A549 treated with AZD2906 at 1 μM for 4 hours (cell line): Measurements from ENCODE around the gene ZBTB20. TPM values are rescaled to one million over a fixed set of nuclear protein-coding genes. Genes with fewer than 3 reads are reported as not detected.

ENCODE experiments used
- total RNA-seq: library from RNA; stranded (reverse); fragments of 200-300 nt; extraction: Qiagen RNA extraction; gene quantifications from 5 replicates; pipeline ENCODE4 v1.2.3, GENCODE V29; 2022

Gene ZBTB20
- 1.1 to 1.5 TPM (median 1.3 TPM) in 5 replicates for total RNA-seq

GRCh38 chr3:115146418-115147328, at the start of gene ZBTB20:
Gene ZBTB20 (minus strand): TSS chr3:115147288.

GRCh38 chr3:114293838-114294535, 853.1 kb downstream of the ZBTB20 start, which contains the start of gene TIGIT:
Gene TIGIT (plus strand): TSS chr3:114294028. CDS start chr3:114294062, 34 bp downstream.

